Measurements from ENCODE around the gene POLR2A. TPM values are rescaled to one million over a fixed set of nuclear protein-coding genes. Genes with fewer than 3 reads are reported as not detected.

Gene POLR2A
- total RNA-seq, 2 experiments from 2014 or later: 219 to 223 TPM

- no peak for TF ChIP-seq CTCF (IDR thresholded peaks at IDR 0.05)
- Mint-ChIP-seq H3K27ac (no peak overlapping the region), H3K36me3 (ENCODE audit: low read depth) (peaks cover 16% of the 10 kb centered on the region), H3K27me3 (no peaks in the 10 kb centered on the region), H3K4me1 (ENCODE audit: low read depth) (peaks cover 22% of the 10 kb centered on the region), H3K4me3 (no peak overlapping the region), H3K9me3 (no peaks in the 10 kb centered on the region)
- intact Hi-C loops (cut with micrococcal nuclease): no loop called here
- ATAC-seq: no peak
- no peak for DNase-seq
- ChIA-PET POLR2A (interaction anchor here (16.3 kb wide), 1 partner anchor 11 kb away, joined by 122 read pairs; the partner anchor contains the start of gene ZBTB4), CTCF (interaction anchor here (2.2 kb wide), 1 partner anchor 10 kb away, joined by 8 read pairs; no protein-coding TSS in a partner anchor)
Observed at GRCh38 chr17:7465597-7466275, 18.4 kb upstream of the POLR2A start.

- Mint-ChIP-seq H3K4me1 (ENCODE audit: low read depth) (peaks cover 24% of the 10 kb centered on the region), H3K36me3 (ENCODE audit: low read depth) (peaks cover 15% of the 10 kb centered on the region), H3K9me3 (no peaks in the 10 kb centered on the region), H3K27ac (peak overlapping the region; percentile 83), H3K4me3 (no peak overlapping the region), H3K27me3 (no peaks in the 10 kb centered on the region)
- ChIA-PET POLR2A (interaction anchor here (0.6 to 16.3 kb wide), 3 partner anchors 11 to 20 kb away, joined by 4 to 122 read pairs (median 5); partner anchors contain the start of gene ZBTB4), CTCF (interaction anchor here (2.2 kb wide), 1 partner anchor 10 kb away, joined by 8 read pairs; no protein-coding TSS in a partner anchor)
- intact Hi-C loops (cut with micrococcal nuclease): no loop called here
- ATAC-seq: no peak
- DNase-seq: no peak
- TF ChIP-seq CTCF (IDR thresholded peaks at IDR 0.05): no peak
Observed at GRCh38 chr17:7466318-7466638, 17.9 kb upstream of the POLR2A start.

GRCh38 chr17:7466639-7467341 lies 17.4 kb upstream of the POLR2A start:
- intact Hi-C loops (cut with micrococcal nuclease): no loop called here
- CTCF ChIA-PET: interaction anchor here (1.3 to 2.2 kb wide), 4 partner anchors 9 to 111 kb away, joined by 3 to 8 read pairs (median 6); no protein-coding TSS in a partner anchor

GRCh38 chr17:7467498-7467897 lies 16.7 kb upstream of the POLR2A start:
- no peak for ATAC-seq

More at GRCh38 chr17:7466639-7467341, 17.4 kb upstream of the POLR2A start:
- POLR2A ChIA-PET: interaction anchor here (0.6 to 16.3 kb wide), 4 partner anchors 9 to 21 kb away, joined by 4 to 122 read pairs (median 5); partner anchors contain the start of gene ZBTB4
- Mint-ChIP-seq H3K4me1 (ENCODE audit: low read depth) (peaks cover 28% of the 10 kb centered on the region), H3K4me3 (no peak overlapping the region), H3K36me3 (ENCODE audit: low read depth) (peaks cover 13% of the 10 kb centered on the region), H3K27ac (peak overlapping the region; percentile 83), H3K27me3 (no peaks in the 10 kb centered on the region), H3K9me3 (no peaks in the 10 kb centered on the region)
- ATAC-seq (peak; percentile 8), DNase-seq (no peak)
- TF ChIP-seq CTCF (IDR thresholded peaks at IDR 0.05): no peak

More at GRCh38 chr17:7467498-7467897, 16.7 kb upstream of the POLR2A start:
- Mint-ChIP-seq H3K36me3 (ENCODE audit: low read depth) (peaks cover 13% of the 10 kb centered on the region), H3K27me3 (no peaks in the 10 kb centered on the region), H3K4me1 (ENCODE audit: low read depth) (peaks cover 31% of the 10 kb centered on the region), H3K4me3 (no peak overlapping the region), H3K27ac (peak overlapping the region; percentile 83), H3K9me3 (no peaks in the 10 kb centered on the region)
- no peak for DNase-seq
- intact Hi-C loops (cut with micrococcal nuclease): no loop called here
- POLR2A ChIA-PET: interaction anchor here (0.7 to 16.3 kb wide), 6 partner anchors 10 to 93 kb away, joined by 3 to 122 read pairs (median 4); partner anchors contain the start of gene ZBTB4
- no peak for TF ChIP-seq CTCF (IDR thresholded peaks at IDR 0.05)
- CTCF ChIA-PET: interaction anchor here (1.3 to 2.2 kb wide), 4 partner anchors 9 to 112 kb away, joined by 3 to 8 read pairs (median 6); no protein-coding TSS in a partner anchor
